CD14-positive monocyte (primary cell): ENCODE measurements around the gene CUX1. TPM values are rescaled to one million over a fixed set of nuclear protein-coding genes. Genes with fewer than 3 reads are reported as not detected.
A peak's percentile ranks its signal among the peaks of the same experiment; 100 is the strongest.

Experiments
- DNase-seq, 3 donors: peaks; one replicate each; pipeline ENCODE4 v3.0.0-alpha.2; 2011 to 2022
- H2AFZ ChIP-seq: 2 replicates; pipeline ENCODE4 v1.6.0; 2012; ENCODE audit warnings: mild to moderate bottlenecking, low read depth, low read length, inconsistent platforms; ENCODE audit not compliant: insufficient read depth, poor library complexity, severe bottlenecking
- H3K27ac ChIP-seq, 2 donors: 1 replicate in 1 of 2; 2 replicates in 1 of 2; pipeline ENCODE4 v1.5.1; 2012 to 2013; ENCODE audit warnings: low read length in 2 of 2, control low read depth in 1 of 2, inconsistent platforms in 1 of 2, low read depth in 1 of 2, mild to moderate bottlenecking in 1 of 2
- H3K27me3 ChIP-seq, 2 donors: one replicate each; pipeline versions ENCODE4 v1.6.0 to v1.6.1; 2011 to 2013; ENCODE audit warnings: low read length in 2 of 2; ENCODE audit not compliant: control insufficient read depth in 2 of 2, insufficient read depth in 2 of 2
- H3K36me3 ChIP-seq, 2 donors: replicated peaks in 1 of 2; 1 replicate in 1 of 2; 2 replicates in 1 of 2; pipeline versions ENCODE4 v1.5.1 to v1.6.1; 2012 to 2013; ENCODE audit warnings: low read length in 2 of 2, control low read depth in 1 of 2, inconsistent platforms in 1 of 2, mild to moderate bottlenecking in 1 of 2; ENCODE audit not compliant: insufficient read depth in 2 of 2, control insufficient read depth in 1 of 2
- H3K4me1 ChIP-seq, 2 donors: 1 replicate in 1 of 2; 2 replicates in 1 of 2; pipeline versions ENCODE4 v1.5.1 to v1.6.1; 2012 to 2013; ENCODE audit warnings: low read length in 2 of 2, control low read depth in 1 of 2, inconsistent platforms in 1 of 2, mild to moderate bottlenecking in 1 of 2, moderate library complexity in 1 of 2; ENCODE audit not compliant: insufficient read depth in 2 of 2, control insufficient read depth in 1 of 2
- H3K4me2 ChIP-seq: replicated peaks from 2 replicates; pipeline ENCODE3; 2012; ENCODE audit warnings: low read length, moderate library complexity, mild to moderate bottlenecking; ENCODE audit not compliant: poor library complexity, severe bottlenecking; ENCODE audit errors: extremely low read depth
- H3K4me3 ChIP-seq, 3 experiments: fragments of 200-600 bp in 1 of 3; sonication (generic) in 1 of 3; replicated peaks in 1 of 3; 1 replicate in 2 of 3; 2 replicates in 1 of 3; pipeline ENCODE4 v1.5.1; 2011 to 2013; ENCODE audit warnings: low read length in 3 of 3, mild to moderate bottlenecking in 3 of 3, control low read depth in 2 of 3, low read depth in 2 of 3, inconsistent platforms in 1 of 3, moderate library complexity in 1 of 3
- H3K79me2 ChIP-seq: 2 replicates; pipeline ENCODE4 v1.6.0; 2012; ENCODE audit warnings: mild to moderate bottlenecking, control low read depth, inconsistent platforms, low read length, moderate library complexity; ENCODE audit not compliant: insufficient read depth
- H3K9ac ChIP-seq: 2 replicates; pipeline ENCODE4 v1.6.0; 2017; ENCODE audit warnings: low read length, mild to moderate bottlenecking; ENCODE audit not compliant: insufficient read depth, poor library complexity, severe bottlenecking
- H3K9me3 ChIP-seq, 2 donors: replicated peaks in 1 of 2; 1 replicate in 1 of 2; 2 replicates in 1 of 2; pipeline versions ENCODE4 v1.5.1 to v1.6.1; 2012 to 2013; ENCODE audit warnings: low read length in 2 of 2, control low read depth in 1 of 2; ENCODE audit not compliant: control insufficient read depth in 1 of 2, insufficient read depth in 1 of 2
- H4K20me1 ChIP-seq: 2 replicates; pipeline ENCODE4 v1.6.0; 2012; ENCODE audit warnings: mild to moderate bottlenecking, low read length, control low read depth, moderate library complexity; ENCODE audit not compliant: insufficient read depth
- H3K27ac Mint-ChIP-seq, 7 donors: one replicate each; pipeline ENCODE4 v1.8.0; 2020; ENCODE audit warnings: mild to moderate bottlenecking in 7 of 7, mixed read lengths in 7 of 7, moderate library complexity in 6 of 7, inconsistent platforms in 2 of 7
- H3K27me3 Mint-ChIP-seq, 3 donors: one replicate each; pipeline ENCODE4 v1.8.0; 2021 to 2022; ENCODE audit warnings: low read depth in 3 of 3, mild to moderate bottlenecking in 3 of 3, mixed read lengths in 3 of 3, moderate library complexity in 3 of 3, inconsistent platforms in 1 of 3
- H3K36me3 Mint-ChIP-seq, 2 donors: one replicate each; pipeline ENCODE4 v1.8.0; 2020; ENCODE audit warnings: mixed read lengths in 2 of 2, inconsistent platforms in 1 of 2, mild to moderate bottlenecking in 1 of 2
- H3K4me1 Mint-ChIP-seq: one replicate; pipeline ENCODE4 v1.8.0; 2020; ENCODE audit warnings: mild to moderate bottlenecking, mixed read lengths
- H3K4me3 Mint-ChIP-seq, 2 donors: one replicate each; pipeline ENCODE4 v1.8.0; 2020; ENCODE audit warnings: mild to moderate bottlenecking in 2 of 2, mixed read lengths in 2 of 2, moderate library complexity in 1 of 2
- H3K9me3 Mint-ChIP-seq, 7 donors: one replicate each; pipeline ENCODE4 v1.8.0; 2020 to 2022; ENCODE audit warnings: mixed read lengths in 7 of 7, mild to moderate bottlenecking in 6 of 7, moderate library complexity in 6 of 7, inconsistent platforms in 2 of 7
- WGBS: methylation state at CpG from one replicate; pipeline ENCODE4 v1.1.5; 2013; ENCODE audit warnings: missing lambda C conversion rate; ENCODE audit not compliant: insufficient coverage; 5-methylcytosine and 5-hydroxymethylcytosine counted together
- intact Hi-C, 2 donors: fragments of 100-400 bp; cut with micrococcal nuclease; formaldehyde crosslinking; loops; one replicate each; pipeline versions ENCODE4 v1.15.0 to v1.15.1; 2023
- polyA plus RNA-seq, 3 donors: library from polyadenylated mRNA; depleted of rRNA in 1 of 3; unstranded in 2 of 3; stranded (reverse) in 1 of 3; fragments of 300-500 nt in 2 of 3; fragments of >200 nt in 1 of 3; fragmentation: Illumina TruSeq in 2 of 3; gene quantifications; 1 replicate in 2 of 3; 2 replicates in 1 of 3; pipeline ENCODE4 v1.2.3, GENCODE V29; 2012 to 2021
- TF ChIP-seq, protein P1 (sequence below): fragments of 200-600 bp; IDR thresholded peaks from one replicate; pipeline ENCODE4 v1.8.0; 2022; ENCODE audit warnings: antibody characterized with exemption, mild to moderate bottlenecking

CUX1 gene
- polyA plus RNA-seq, 3 donors, result 17.6 to 38.0 (median 28.0) TPM

DNA sequence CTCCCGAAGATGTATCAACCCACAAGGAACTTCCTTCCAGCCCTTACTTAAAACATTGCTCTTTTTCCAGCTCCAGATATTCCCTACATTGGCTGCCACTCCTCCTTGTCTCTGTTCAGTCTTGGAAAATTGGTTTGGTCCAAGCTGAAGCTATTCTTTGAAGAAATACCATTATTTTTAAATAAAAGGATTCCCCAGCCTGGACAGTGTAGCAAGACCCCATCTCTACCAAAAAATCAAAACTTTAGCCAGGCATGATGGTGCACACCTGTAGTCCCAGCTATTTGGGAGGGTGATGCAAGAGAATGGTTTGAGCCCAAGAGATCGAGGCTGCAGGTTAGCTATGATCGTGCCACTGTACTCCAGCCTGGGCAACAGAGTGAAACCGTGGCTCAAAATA, 159.8 kb downstream of the CUX1 start:
- peaks cover 29 to 55% of the 10 kb centered on the region in 2 donors for H3K36me3 Mint-ChIP-seq
- TF ChIP-seq, protein P1, sequence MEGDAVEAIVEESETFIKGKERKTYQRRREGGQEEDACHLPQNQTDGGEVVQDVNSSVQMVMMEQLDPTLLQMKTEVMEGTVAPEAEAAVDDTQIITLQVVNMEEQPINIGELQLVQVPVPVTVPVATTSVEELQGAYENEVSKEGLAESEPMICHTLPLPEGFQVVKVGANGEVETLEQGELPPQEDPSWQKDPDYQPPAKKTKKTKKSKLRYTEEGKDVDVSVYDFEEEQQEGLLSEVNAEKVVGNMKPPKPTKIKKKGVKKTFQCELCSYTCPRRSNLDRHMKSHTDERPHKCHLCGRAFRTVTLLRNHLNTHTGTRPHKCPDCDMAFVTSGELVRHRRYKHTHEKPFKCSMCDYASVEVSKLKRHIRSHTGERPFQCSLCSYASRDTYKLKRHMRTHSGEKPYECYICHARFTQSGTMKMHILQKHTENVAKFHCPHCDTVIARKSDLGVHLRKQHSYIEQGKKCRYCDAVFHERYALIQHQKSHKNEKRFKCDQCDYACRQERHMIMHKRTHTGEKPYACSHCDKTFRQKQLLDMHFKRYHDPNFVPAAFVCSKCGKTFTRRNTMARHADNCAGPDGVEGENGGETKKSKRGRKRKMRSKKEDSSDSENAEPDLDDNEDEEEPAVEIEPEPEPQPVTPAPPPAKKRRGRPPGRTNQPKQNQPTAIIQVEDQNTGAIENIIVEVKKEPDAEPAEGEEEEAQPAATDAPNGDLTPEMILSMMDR, result no peak
- H4K20me1 ChIP-seq, result peaks cover 98% of the 10 kb centered on the region
- H3K27me3 ChIP-seq, result no peaks in the 10 kb centered on the region
- H3K9ac ChIP-seq, result no peak overlapping the region
- H3K4me2 ChIP-seq, result no peak overlapping the region
- peaks cover 8% of the 10 kb centered on the region for H3K4me1 Mint-ChIP-seq
- H3K27ac Mint-ChIP-seq, result peak overlapping the region in 1 of 7 donors; percentile 61
- H2AFZ ChIP-seq, result no peak overlapping the region
- H3K27ac ChIP-seq, result no peak overlapping the region
- no peaks in the 10 kb centered on the region for H3K9me3 ChIP-seq
- 100% methylated on average over 1 of the region's 4 CpGs for WGBS
- H3K36me3 ChIP-seq, result peaks cover 13 to 30% of the 10 kb centered on the region in 2 donors
- H3K9me3 Mint-ChIP-seq, result no peaks in the 10 kb centered on the region
- H3K4me1 ChIP-seq, result no peaks in the 10 kb centered on the region
- no peak for DNase-seq
- intact Hi-C loops, result no loop called here
- peaks cover 0 to 2% (median 0%) of the 10 kb centered on the region in 3 donors for H3K27me3 Mint-ChIP-seq
- H3K4me3 Mint-ChIP-seq, result no peak overlapping the region
- peaks cover 86% of the 10 kb centered on the region for H3K79me2 ChIP-seq
- H3K4me3 ChIP-seq, result no peak overlapping the region

DNA sequence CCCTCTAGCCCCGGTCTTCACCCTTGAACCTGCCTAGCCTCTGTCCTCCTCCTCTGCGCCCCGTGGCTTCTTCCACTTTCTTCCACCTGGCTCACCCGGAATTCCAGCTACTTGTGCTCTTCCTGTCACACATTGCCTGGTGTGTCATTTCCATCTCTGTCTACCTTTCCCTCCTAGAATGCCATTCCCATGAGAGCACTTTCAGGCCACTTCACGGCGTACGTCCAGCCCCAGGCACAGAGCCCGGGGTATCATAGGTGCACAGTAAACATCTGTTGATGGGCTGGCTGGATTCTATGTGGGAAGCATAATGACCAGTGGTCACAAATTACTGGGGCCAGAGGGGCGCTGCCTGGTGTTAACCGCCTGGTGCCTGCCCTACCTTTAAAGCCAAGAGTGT, 161.3 kb downstream of the CUX1 start:
- no peak overlapping the region for H3K9ac ChIP-seq
- intact Hi-C loops, result no loop called here
- Mint-ChIP-seq H3K27me3 (peaks cover 0 to 2% (median 0%) of the 10 kb centered on the region in 3 donors), H3K9me3 (peaks cover 0 to 4% (median 0%) of the 10 kb centered on the region in 7 donors), H3K27ac (peak overlapping the region in 2 of 7 donors; percentile 3 to 59), H3K36me3 (peaks cover 23 to 48% of the 10 kb centered on the region in 2 donors), H3K4me1 (peaks cover 8% of the 10 kb centered on the region), H3K4me3 (no peak overlapping the region)
- no peak overlapping the region for H3K4me2 ChIP-seq
- no peak for DNase-seq
- H3K36me3 ChIP-seq, result peaks cover 4 to 28% of the 10 kb centered on the region in 2 donors
- H3K79me2 ChIP-seq, result peaks cover 87% of the 10 kb centered on the region
- no peak overlapping the region for H3K27ac ChIP-seq
- WGBS, result 98% methylated on average over 7 of the region's 10 CpGs
- TF ChIP-seq, protein P1, result no peak
- H3K27me3 ChIP-seq, result no peaks in the 10 kb centered on the region
- peaks cover 0 to 4% of the 10 kb centered on the region in 2 donors for H3K9me3 ChIP-seq
- no peak overlapping the region for H2AFZ ChIP-seq
- H3K4me3 ChIP-seq, result no peak overlapping the region
- H3K4me1 ChIP-seq, result no peaks in the 10 kb centered on the region
- H4K20me1 ChIP-seq, result peaks cover 99% of the 10 kb centered on the region
